ENCODE measurements around the gene OR6B3.

The OR6B3 gene

GRCh38 chr2:240053173-240054155, at the start of gene OR6B3:
Gene OR6B3 (minus strand): TSS chr2:240053521.
- no peak within 1 kb of the TSS for H3K4me3 Mint-ChIP-seq
- ATAC-seq (ENCODE audit: low read depth) = no peak
- H3K27ac Mint-ChIP-seq = no peak within 1 kb of the TSS

GRCh38 chr2:240098349-240098748, 45.0 kb upstream of the OR6B3 start:
- H3K36me3 Mint-ChIP-seq = peaks cover 3% of the 10 kb centered on the region
- ATAC-seq (ENCODE audit: low read depth) = no peak
- H3K9me3 Mint-ChIP-seq = peaks cover 21% of the 10 kb centered on the region
- no peak overlapping the region for H3K4me3 Mint-ChIP-seq
- H3K27ac Mint-ChIP-seq = no peak overlapping the region
- H3K27me3 Mint-ChIP-seq = peaks cover 24% of the 10 kb centered on the region
- H3K4me1 Mint-ChIP-seq = no peaks in the 10 kb centered on the region
- DNase-seq (ENCODE audit: low spot score in 2 of 2) = no peak

More at GRCh38 chr2:240053173-240054155, at the start of gene OR6B3:
- Mint-ChIP-seq H3K36me3 (no peaks in the 10 kb centered on the region), H3K4me1 (peaks cover 4% of the 10 kb centered on the region), H3K27me3 (peaks cover 32% of the 10 kb centered on the region), H3K9me3 (no peaks in the 10 kb centered on the region)
- no peak for DNase-seq (ENCODE audit: low spot score in 2 of 2)

- no peak for DNase-seq (ENCODE audit: low spot score in 2 of 2)
- H3K9me3 Mint-ChIP-seq = peaks cover 27% of the 10 kb centered on the region
- H3K36me3 Mint-ChIP-seq = peaks cover 3% of the 10 kb centered on the region
- peaks cover 28% of the 10 kb centered on the region for H3K27me3 Mint-ChIP-seq
- no peaks in the 10 kb centered on the region for H3K4me1 Mint-ChIP-seq
- no peak for ATAC-seq (ENCODE audit: low read depth)
- H3K4me3 Mint-ChIP-seq = no peak overlapping the region
- H3K27ac Mint-ChIP-seq = no peak overlapping the region
These were observed 42.5 kb upstream of the OR6B3 start for GRCh38 chr2:240095556-240096523.

- Mint-ChIP-seq H3K9me3 (peaks cover 27% of the 10 kb centered on the region), H3K27ac (no peak overlapping the region), H3K36me3 (peaks cover 1% of the 10 kb centered on the region), H3K4me3 (no peak overlapping the region), H3K4me1 (no peaks in the 10 kb centered on the region), H3K27me3 (peaks cover 18% of the 10 kb centered on the region)
- DNase-seq (ENCODE audit: low spot score in 2 of 2) (no peak), ATAC-seq (ENCODE audit: low read depth) (no peak)
These were observed 36.0 kb upstream of the OR6B3 start for GRCh38 chr2:240089306-240089705.

GRCh38 chr2:240086563-240086962, 33.2 kb upstream of the OR6B3 start:
- peaks cover 1% of the 10 kb centered on the region for H3K36me3 Mint-ChIP-seq
- no peak for ATAC-seq (ENCODE audit: low read depth)
- H3K27me3 Mint-ChIP-seq = peaks cover 10% of the 10 kb centered on the region
- no peaks in the 10 kb centered on the region for H3K4me1 Mint-ChIP-seq
- DNase-seq (ENCODE audit: low spot score in 2 of 2) = no peak
- peaks cover 16% of the 10 kb centered on the region for H3K9me3 Mint-ChIP-seq
- no peak overlapping the region for H3K27ac Mint-ChIP-seq
- H3K4me3 Mint-ChIP-seq = no peak overlapping the region

GRCh38 chr2:240078631-240079030, 25.3 kb upstream of the OR6B3 start:
- Mint-ChIP-seq H3K4me3 (no peak overlapping the region), H3K36me3 (peaks cover 2% of the 10 kb centered on the region), H3K27ac (no peak overlapping the region), H3K9me3 (peaks cover 19% of the 10 kb centered on the region), H3K4me1 (no peaks in the 10 kb centered on the region), H3K27me3 (peaks cover 8% of the 10 kb centered on the region)
- no peak for ATAC-seq (ENCODE audit: low read depth)
- DNase-seq (ENCODE audit: low spot score in 2 of 2) = no peak

GRCh38 chr2:240077442-240077841, 24.1 kb upstream of the OR6B3 start:
- peaks cover 10% of the 10 kb centered on the region for H3K27me3 Mint-ChIP-seq

GRCh38 chr2:240074545-240074944, 21.2 kb upstream of the OR6B3 start:
- no peak overlapping the region for H3K27ac Mint-ChIP-seq
- H3K27me3 Mint-ChIP-seq = peaks cover 6% of the 10 kb centered on the region
- H3K4me1 Mint-ChIP-seq = no peaks in the 10 kb centered on the region
- no peak for ATAC-seq (ENCODE audit: low read depth)
- H3K4me3 Mint-ChIP-seq = no peak overlapping the region
- no peak for DNase-seq (ENCODE audit: low spot score in 2 of 2)
- H3K9me3 Mint-ChIP-seq = peaks cover 21% of the 10 kb centered on the region
- H3K36me3 Mint-ChIP-seq = peaks cover 2% of the 10 kb centered on the region

More at GRCh38 chr2:240077442-240077841, 24.1 kb upstream of the OR6B3 start:
- Mint-ChIP-seq H3K27ac (no peak overlapping the region), H3K4me1 (no peaks in the 10 kb centered on the region), H3K9me3 (peaks cover 19% of the 10 kb centered on the region), H3K4me3 (no peak overlapping the region), H3K36me3 (peaks cover 2% of the 10 kb centered on the region)
- ATAC-seq (ENCODE audit: low read depth) (no peak), DNase-seq (ENCODE audit: low spot score in 2 of 2) (no peak)

GRCh38 chr2:240070907-240071306, 17.6 kb upstream of the OR6B3 start:
- Mint-ChIP-seq H3K4me1 (no peaks in the 10 kb centered on the region), H3K27me3 (peaks cover 11% of the 10 kb centered on the region)
- no peak for DNase-seq (ENCODE audit: low spot score in 2 of 2)

GRCh38 chr2:240069829-240070228, 16.5 kb upstream of the OR6B3 start:
- peaks cover 11% of the 10 kb centered on the region for H3K27me3 Mint-ChIP-seq
- H3K4me1 Mint-ChIP-seq = no peaks in the 10 kb centered on the region
- DNase-seq (ENCODE audit: low spot score in 2 of 2) (no peak), ATAC-seq (ENCODE audit: low read depth) (no peak)
- no peak overlapping the region for H3K27ac Mint-ChIP-seq
- H3K9me3 Mint-ChIP-seq = peaks cover 5% of the 10 kb centered on the region
- no peak overlapping the region for H3K4me3 Mint-ChIP-seq
- H3K36me3 Mint-ChIP-seq = no peaks in the 10 kb centered on the region

More at GRCh38 chr2:240070907-240071306, 17.6 kb upstream of the OR6B3 start:
- Mint-ChIP-seq H3K9me3 (peaks cover 10% of the 10 kb centered on the region), H3K36me3 (no peaks in the 10 kb centered on the region), H3K27ac (no peak overlapping the region), H3K4me3 (no peak overlapping the region)
- no peak for ATAC-seq (ENCODE audit: low read depth)

- H3K4me3 Mint-ChIP-seq = no peak overlapping the region
- DNase-seq (ENCODE audit: low spot score in 2 of 2) (no peak), ATAC-seq (ENCODE audit: low read depth) (no peak)
- H3K36me3 Mint-ChIP-seq = no peaks in the 10 kb centered on the region
- H3K4me1 Mint-ChIP-seq = no peaks in the 10 kb centered on the region
- no peak overlapping the region for H3K27ac Mint-ChIP-seq
- H3K9me3 Mint-ChIP-seq = peaks cover 5% of the 10 kb centered on the region
- peaks cover 11% of the 10 kb centered on the region for H3K27me3 Mint-ChIP-seq
These were observed 14.9 kb upstream of the OR6B3 start for GRCh38 chr2:240068193-240068592.

- no peak overlapping the region for H3K27ac Mint-ChIP-seq
- H3K4me1 Mint-ChIP-seq = no peaks in the 10 kb centered on the region
- DNase-seq (ENCODE audit: low spot score in 2 of 2) (no peak), ATAC-seq (ENCODE audit: low read depth) (no peak)
- peaks cover 5% of the 10 kb centered on the region for H3K9me3 Mint-ChIP-seq
- peaks cover 8% of the 10 kb centered on the region for H3K27me3 Mint-ChIP-seq
- H3K4me3 Mint-ChIP-seq = no peak overlapping the region
- no peaks in the 10 kb centered on the region for H3K36me3 Mint-ChIP-seq
These were observed 13.2 kb upstream of the OR6B3 start for GRCh38 chr2:240066489-240066888.

GRCh38 chr2:240064898-240065297, 11.6 kb upstream of the OR6B3 start:
- DNase-seq (ENCODE audit: low spot score in 2 of 2) (no peak), ATAC-seq (ENCODE audit: low read depth) (no peak)
- no peaks in the 10 kb centered on the region for H3K36me3 Mint-ChIP-seq
- peaks cover 5% of the 10 kb centered on the region for H3K9me3 Mint-ChIP-seq
- no peak overlapping the region for H3K27ac Mint-ChIP-seq
- H3K4me3 Mint-ChIP-seq = no peak overlapping the region
- peaks cover 8% of the 10 kb centered on the region for H3K27me3 Mint-ChIP-seq
- no peaks in the 10 kb centered on the region for H3K4me1 Mint-ChIP-seq

Data from memory B cell (primary cell).